GM18511 (cell line): ENCODE measurements around the gene TIPIN.
"Not testable (repeated sequence)": the region's sequence is repeated elsewhere in the genome, so short reads cannot be mapped to it uniquely, and the experiment has no call there.

Source experiments
- ATAC-seq: cut with Tn5 transposase; IDR thresholded peaks from one replicate; pipeline ENCODE4 v1.9.1; 2021; ENCODE audit warnings: mild to moderate bottlenecking, moderate library complexity; ENCODE audit not compliant: unreplicated experiment

TIPIN gene

GRCh38 chr15:66304425-66304824 lies 52.1 kb downstream of the TIPIN start:
- not testable (repeated sequence) for ATAC-seq

DNA sequence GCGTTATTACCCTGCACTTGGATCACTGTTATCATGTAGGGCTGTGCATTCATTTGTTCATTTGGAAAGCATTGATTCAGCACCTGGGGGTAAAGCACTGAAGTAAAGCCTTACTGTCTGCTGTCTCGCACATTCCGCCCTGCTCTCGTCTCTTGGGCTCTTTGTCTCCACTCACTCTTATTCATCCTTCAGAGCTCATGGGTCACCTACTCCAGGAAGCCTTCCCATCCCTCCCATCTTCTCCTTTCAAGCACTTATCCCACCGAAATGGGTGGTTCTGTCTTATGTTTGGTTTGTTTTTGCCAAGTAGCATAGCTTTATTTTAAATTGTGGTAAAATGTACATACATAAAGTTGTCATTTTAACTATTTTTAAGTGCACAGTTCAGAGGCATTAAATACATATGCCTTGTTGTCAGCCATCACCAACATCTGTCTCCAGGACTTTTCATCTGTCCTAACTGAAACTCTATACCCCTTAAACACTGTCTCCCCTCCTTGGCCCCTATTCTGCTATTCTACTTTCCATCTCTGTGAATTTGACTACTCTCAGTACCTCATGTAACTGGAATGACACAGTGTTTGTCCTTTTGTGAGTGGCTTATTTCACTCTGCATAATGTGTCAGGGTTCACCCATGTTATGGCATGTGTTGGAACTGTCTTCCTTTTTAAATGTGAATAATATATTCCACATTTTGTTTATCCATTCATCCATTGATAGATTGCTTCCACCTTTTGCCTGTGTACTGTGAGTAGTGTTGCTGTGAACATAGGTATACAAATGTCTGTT lies 53.8 kb downstream of the TIPIN start:
- no peak for ATAC-seq

GRCh38 chr15:66298803-66299251 lies 57.7 kb downstream of the TIPIN start:
- ATAC-seq = no peak

- ATAC-seq = no peak
These were observed 60.3 kb downstream of the TIPIN start for GRCh38 chr15:66296186-66296585.

GRCh38 chr15:66294932-66295235 lies 61.6 kb downstream of the TIPIN start:
- ATAC-seq = no peak

DNA sequence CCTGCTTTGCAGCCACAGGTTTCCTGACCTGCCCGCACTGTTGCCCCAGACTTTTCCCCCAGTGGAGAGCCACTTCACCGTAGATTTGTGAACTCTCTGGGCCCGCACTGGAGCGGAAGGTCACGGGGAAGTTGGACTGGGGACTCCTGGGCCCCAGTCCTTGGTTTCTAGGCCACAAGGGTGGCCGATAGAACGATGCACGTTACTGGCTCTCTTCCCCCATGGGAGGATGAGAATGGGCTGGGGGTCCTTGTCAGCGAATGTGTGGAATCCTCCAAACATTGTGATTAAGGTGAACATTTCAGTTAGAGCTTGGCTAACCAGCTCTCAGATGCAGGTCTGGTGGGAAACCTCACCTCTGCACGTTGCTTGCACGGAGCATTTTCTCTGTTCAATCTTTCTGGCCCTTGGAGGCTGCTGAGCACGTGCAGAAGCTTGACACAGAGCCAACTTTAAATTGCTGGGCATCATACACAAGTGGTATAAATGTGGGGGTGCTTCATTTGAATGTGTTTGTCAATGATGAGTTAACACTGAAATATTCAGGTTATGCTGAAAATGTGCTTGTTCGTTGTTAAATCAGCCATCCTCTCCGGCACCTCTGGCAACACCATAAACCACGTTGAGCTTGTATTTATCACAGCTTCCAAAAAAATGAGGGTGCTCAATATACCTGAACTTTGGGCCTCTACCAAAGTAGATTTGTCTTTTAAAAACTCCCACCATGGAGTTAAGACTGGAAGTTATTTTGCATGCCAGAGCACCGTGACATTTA lies 62.1 kb downstream of the TIPIN start:
- ATAC-seq = peak; percentile 22

DNA sequence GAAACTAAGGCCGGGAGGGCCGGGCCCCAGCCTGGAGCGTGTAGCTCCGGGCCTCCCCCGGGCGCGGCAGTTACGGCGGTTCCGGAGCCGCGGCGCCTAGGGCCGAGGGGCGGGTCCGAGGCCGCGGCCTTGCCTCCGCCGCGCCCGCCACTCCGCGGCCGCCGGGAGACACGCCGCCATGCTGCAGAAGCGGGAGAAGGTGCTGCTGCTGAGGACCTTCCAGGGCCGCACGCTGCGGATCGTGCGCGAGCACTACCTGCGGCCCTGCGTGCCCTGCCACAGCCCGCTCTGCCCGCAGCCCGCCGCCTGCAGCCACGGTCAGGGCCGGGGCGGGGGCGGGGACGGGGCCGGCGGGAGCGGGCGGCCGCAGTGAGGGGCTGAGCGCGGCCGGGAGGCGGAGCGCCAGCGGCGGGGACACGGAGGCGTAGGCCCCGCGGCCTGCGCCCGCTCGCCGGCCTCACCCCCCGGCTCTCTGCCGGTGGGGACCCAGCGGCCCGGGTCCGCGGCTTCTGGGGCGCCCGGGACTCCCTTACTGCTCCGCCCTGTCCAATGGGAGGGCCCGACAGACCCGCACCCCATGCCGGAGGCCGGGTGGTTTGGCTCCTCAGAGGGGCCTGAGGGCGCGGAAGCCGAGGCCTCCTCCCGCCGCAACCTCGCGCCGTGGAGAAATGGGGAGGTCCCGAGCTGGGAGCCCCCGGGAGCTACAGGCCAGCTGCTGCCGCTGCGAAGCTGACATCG lies 62.9 kb downstream of the TIPIN start, which contains the start of gene DIS3L:
Gene DIS3L, plus strand, starts transcription at position 150 of the 738 bp plus-strand sequence. Its CDS starts 29 bp downstream, at position 179.
- ATAC-seq = peak; percentile 68

DNA sequence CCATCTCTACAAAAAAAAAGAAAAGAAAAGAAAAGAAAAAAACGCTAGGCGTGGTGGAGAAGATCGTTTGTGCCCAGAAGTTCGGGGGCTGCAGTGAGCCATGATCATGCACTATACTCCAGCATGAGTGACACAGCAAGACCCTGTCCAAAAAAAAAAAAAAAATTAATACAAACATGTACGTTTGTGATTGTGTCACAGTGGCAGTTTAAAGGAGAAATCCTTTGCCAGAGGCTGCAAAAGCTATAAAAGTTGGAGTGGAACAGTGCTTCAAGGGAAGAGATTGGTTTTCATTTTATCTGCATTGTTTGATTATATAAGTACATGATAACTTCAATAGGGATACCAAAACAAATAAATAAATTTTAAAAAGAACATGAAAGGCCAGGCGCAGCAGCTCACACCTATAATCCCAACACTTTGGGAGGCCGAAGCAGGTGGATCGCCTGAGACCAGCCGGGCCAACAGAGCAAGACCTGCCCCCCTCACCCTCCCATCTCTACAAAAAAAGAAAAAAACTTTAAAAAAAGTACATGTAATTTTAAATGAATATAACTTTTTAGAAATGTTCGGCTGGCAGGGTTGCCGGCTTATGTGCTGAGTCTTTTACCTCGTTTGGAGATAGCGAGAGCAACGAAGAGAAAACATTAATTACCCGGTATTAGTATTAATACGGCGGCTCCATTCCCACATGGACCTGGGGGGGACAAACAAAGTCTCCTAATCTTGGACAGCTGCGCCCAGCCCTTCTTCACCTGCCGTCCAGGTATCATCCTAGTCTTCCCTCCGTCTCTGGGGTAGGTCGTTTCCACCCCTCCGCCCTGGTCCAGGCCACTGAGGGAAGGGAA lies 63.7 kb downstream of the TIPIN start:
- ATAC-seq = no peak

DNA sequence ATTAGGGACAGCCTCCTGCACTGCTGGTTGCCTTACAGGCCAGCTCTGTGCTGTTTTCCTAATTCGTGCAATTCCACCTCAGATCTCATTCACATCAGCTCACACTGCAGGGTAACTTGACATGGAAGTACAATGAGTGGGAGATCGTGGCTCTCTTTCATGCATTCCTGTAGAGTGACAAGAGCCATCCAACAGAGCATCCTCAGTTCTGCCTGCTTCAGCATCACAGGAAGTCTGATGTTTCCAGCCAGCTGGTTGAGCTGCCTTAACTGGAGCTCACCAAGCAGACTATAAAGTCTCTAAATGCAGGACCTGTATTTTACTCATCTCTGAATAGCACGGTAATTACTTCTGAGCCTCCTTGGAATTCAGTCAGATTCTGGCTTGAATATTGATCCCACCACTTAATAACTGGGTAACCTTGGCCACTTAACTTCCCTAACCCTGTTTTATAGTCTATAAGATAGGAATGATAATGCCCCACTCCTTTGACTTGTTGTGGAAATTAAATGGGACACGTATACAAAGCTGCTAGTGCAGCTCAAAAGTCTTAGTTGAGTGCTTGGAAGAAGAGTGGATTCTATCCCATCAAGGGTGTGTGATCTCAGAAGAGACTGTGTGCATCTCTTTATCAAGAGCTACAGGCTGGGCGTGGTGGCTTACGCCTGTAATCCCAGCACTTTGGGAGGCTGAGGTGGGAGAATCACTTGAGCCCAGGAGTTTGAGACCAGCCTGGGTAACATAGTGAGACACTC lies 64.5 kb downstream of the TIPIN start:
- no peak for ATAC-seq

DNA sequence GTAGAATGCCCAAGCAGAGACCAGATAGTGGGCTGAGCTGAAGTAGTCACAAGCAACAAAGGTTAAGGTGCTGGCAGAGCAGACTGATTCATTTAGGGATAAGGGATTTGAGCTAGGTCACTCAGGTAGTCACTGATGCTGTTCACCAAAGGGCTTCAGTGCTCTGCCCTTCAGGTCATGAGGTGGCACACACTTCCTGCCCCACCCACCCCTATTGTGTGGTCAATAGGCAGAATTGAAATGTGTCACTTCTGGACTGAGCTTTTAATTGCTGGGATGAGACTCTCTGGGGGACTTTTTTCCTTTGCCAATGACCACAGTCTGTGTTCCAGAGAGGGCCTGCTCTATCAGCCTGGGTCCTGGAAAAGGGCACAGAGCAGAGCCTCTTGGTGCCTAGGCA lies 66.0 kb downstream of the TIPIN start:
- no peak for ATAC-seq

GRCh38 chr15:66290007-66290406 lies 66.5 kb downstream of the TIPIN start:
- ATAC-seq = no peak

DNA sequence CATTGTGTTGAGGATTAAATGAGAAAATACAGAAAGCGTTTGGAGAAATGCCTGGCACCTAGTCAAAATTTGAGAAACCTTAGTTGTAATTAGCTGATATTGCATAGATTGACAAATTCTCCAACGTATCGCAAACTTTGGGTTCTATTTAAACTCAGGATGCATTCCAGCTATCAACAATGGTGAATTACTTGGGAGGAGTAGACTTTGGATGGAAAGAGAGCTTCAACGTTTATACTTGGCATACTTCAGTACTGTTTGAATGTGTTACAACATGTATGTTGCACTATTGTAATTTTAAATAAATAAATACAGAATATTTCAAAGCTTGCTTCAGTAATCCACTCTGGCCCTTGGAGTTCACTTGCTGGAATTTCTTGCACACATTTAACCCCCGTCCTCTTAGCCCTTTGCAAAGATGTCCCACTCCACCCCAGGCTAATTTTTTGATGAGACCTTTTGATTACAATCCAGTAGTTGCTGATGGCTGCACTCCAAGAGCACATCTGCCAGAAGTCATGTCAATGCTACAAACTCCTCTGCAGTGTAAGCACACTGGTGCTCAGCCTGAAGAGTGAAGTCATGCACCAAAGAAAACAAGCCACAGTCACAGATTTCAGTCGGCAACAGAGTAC lies 67.8 kb downstream of the TIPIN start:
- no peak for ATAC-seq

DNA sequence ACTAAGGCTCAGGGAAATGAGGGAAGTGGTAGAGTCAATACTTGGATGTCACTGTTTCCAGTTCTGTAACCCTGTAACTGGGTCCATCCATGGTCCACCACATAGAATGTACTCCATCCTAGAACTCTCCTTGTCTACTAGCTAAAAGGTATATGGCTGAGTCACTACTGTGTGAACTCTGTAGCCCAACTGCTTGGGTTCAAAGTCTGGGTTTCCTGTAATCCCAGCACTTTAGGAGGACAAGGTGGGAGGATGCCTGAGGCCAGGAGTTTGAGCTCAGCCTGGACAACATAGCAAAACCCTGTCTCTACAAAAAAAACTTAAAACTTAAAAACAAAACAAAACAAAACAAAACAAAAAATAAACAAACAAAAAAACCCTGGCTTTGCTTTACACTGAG lies 68.4 kb downstream of the TIPIN start:
- no peak for ATAC-seq

- ATAC-seq = no peak
These were observed 68.9 kb downstream of the TIPIN start for GRCh38 chr15:66287461-66288057.
